Hematopoietic multipotent progenitor cell treated with erythropoietin and hydrocortisone succinate and interleukin-3 and kit ligand, for 4 days (in vitro differentiated cells): ENCODE measurements around the gene RIMS1.

ENCODE experiments used
- DNase-seq: peaks from one replicate; pipeline ENCODE4 v3.0.0-alpha.2; 2015

RIMS1 gene

DNA sequence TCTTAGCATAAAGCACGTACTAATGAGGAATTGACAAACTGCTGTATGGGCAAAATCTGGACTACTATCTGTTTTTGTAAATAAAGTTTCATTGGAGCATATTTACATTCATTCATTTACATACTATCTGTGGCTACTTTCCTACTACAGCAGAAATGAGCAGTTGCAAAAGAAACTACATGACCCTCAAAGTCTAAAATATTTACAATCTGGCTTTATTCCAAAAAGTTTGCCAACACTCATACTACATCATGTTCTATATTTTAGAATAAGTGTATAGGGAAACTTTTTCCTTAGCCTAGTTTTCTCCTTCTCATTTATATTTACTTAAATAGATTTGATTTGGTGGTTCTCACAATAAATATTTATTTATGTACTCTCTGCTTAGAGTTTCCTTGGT lies 208.2 kb downstream of the RIMS1 start:
- no peak for DNase-seq

DNA sequence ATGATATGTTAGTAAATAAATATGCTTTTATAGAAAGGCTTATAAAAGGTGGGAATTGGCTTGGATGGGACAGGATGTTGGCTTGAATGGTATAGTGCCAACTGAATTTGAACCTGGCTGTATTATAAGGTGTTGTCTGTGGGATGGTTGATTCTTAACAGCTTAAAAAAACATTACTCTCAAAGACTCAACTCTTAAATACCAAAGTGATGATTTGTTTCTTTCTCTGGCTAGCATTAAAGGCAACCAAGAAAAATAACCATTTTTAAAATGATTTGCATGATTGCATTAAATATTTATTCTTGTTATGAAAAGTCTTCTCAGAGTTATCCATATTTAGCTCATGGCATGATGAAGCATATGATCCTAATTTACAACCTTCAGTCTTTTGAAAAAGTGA lies 216.2 kb downstream of the RIMS1 start:
- DNase-seq, result no peak

DNA sequence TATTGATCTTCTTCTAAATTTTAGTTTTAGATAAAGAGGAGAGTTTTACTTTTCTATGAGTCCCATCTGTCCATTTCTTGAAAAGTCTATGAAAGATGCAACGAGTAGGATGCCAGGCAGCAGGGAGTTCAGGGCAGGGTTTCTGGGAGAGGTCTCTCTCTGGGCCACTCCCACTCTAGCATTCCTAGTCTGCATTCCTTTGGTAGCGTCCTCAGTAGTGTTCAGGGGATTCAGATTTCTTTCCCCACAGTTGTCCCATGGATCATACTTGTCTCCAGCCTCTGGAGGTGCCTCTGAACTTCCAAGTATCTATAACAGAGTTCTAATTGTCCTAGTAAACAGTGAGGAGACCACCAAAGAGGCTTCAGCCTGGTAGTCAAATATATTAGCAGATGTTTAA lies 225.3 kb downstream of the RIMS1 start:
- DNase-seq, result no peak

DNA sequence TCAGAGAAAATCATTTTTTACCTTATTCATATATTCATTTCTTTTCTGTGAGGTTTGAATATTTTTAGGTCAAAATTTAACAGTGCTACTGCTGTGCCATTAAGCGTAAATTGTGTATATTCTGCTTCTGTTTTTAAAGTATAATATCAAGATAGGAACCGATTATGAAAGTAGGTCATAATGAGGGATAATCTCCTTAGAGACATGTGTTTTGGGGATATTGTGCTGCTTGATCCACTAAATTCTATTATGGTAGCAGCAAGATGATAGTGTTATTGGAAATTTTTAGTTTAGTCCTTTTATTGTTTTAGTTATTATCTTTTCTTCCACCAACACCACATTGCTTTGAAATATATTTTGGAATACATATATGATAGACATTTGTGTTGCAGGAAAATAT lies 244.0 kb downstream of the RIMS1 start:
- DNase-seq, result no peak

DNA sequence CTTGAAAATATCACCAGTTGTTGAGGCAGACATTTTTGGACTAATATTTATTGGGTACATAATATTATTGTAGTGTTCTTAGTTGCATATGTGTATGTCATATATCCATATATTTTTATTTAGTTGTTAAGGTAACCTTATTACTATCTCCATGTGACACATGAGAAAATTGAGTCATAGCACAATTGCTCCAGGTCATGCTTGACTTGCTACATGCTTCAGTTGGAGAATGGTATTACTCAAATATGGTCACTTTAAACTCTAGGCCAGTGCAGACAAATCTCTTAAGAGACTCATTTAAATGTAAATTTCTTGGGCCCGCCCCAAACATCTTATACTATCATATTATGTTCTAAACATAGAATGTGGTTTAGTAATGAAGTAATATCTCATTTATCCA lies 246.1 kb downstream of the RIMS1 start:
- no peak for DNase-seq

DNA sequence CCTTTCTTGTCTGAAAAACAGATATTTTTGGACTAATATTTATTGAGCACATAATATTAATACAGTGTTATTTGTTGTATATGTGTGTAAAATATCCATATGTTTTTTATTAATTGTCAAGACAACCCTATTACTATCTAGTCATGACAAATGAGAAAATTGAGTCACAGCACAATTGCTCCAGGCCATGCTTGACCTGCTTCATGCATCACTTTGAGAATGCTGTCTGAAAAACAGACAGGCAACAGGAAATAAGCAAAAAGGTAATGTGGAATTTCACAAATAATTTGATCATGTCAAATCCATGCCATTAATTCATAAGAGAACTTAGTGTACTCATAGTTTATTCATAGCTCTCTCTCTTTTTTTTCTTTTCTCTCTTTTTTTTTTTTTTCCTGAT lies 246.5 kb downstream of the RIMS1 start:
- no peak for DNase-seq

DNA sequence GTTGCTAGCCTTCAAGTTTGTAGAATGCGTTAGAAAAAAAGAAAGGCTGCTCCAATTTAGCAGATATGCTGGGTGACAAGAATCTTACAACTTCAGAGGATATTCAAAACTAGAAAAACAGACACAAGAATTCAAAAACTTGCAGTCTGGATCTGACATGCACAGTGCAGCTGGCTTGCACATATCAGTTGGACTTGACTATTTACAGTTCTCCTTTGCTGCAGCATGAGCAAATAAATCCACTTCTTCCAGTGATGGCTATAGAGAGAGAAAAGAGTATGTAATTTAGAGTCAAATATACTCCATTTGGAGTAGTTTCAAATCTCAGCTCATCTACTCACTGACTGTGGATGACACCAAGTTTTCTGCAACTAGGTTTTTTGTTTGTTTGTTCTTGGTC lies 247.0 kb downstream of the RIMS1 start:
- no peak for DNase-seq

DNA sequence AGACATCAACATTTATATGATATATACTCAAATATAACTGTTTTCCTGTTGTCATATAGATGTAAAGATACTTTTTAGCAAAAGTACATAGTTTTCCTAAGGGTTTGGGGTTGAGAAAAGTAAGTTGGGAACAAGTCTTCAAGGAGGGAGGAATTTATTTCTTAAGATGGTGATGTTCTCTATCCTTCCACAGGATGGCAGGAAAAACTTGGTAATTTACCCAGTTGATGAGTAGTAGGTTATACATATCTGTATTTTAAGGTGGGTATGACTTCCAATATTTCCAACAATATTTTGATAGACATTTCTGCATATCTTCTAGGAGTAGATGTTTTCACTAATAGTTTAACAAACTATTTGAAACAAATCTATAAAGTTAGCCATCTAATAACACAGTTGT lies 254.4 kb downstream of the RIMS1 start:
- no peak for DNase-seq

DNA sequence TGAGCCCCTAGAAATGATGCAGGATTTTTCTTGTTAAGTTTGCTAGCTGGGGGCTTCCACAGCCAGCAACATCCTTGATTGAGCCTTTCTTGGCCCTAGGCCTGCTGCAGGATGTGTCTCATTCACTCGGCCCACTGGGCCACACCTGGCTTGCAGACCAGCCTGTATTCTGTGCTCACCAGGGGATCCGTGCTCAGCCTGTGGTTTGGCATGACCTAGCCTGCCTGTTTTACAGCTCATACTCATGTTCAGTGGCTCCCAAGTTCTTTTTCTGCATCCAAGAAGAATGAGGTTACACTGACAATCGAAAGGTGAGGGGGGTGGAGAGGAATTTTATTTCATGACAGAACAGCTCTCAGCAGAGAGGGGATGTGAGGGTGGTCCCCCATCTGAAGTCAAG lies 263.4 kb downstream of the RIMS1 start:
- no peak for DNase-seq

DNA sequence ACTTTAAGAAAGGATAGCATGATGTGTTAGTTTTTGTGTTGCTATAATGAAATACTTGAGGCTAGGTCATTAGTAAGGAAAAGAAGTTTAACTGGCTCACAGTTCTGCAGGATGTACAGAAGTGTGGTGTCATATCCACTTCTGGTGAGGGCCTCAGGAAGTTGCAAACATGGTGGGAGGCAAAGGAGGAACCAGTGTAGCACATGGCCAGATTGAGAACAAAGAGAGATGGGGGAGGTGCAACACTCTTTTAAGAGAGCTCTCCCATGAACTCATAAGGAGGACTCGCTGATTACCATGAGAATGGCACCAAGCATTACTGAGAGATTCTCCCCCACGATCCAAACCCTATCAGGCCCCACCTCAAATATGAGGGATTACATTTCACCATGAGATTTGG lies 265.4 kb downstream of the RIMS1 start:
- DNase-seq, result peak; percentile 14

DNA sequence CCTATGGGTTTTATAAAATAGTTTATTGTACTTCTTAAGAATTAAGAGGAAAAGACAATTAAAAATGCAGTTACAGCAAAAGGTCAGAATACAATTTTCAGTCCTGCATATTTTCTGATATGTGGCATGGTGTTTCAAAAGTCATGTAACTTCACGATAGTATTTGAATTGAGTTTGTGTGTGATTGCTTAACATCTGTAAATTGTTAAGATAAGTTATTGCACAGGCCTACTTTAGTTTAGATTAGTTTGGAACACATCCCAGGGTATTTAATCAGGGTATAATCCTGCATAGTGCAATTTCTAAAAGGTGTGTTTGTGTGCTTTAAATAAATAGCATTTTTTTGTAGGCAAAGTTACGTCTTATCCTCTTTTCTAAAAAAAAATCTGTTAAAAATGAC lies 289.6 kb downstream of the RIMS1 start:
- DNase-seq, result no peak

DNA sequence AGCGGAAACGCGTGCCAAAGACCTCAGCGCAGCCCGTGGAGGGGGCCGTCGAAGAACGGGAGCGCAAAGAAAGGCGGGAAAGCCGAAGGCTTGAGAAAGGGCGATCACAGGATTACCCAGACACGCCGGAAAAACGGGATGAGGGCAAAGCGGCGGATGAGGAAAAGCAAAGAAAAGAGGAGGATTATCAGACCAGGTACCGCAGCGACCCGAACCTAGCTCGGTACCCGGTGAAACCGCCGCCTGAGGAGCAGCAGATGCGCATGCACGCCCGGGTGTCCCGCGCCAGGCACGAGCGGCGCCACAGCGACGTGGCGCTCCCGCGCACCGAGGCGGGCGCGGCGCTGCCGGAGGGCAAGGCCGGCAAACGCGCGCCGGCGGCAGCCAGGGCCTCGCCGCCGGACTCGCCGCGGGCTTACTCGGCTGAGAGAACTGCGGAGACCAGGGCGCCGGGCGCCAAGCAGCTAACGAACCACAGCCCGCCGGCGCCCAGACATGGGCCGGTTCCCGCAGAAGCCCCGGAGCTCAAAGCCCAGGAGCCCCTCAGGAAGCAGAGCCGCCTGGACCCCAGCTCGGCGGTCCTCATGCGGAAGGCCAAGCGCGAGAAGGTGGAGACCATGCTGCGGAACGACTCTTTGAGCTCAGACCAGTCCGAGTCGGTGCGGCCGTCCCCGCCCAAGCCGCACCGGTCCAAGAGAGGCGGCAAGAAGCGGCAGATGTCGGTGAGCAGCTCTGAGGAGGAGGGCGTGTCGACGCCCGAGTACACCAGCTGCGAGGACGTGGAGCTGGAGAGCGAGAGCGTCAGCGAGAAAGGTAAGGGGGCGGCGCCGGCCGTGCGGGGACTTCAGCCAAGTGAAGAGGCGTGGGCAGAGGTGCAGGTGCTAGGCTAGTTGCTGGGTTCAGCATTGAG lies 296.2 kb downstream of the RIMS1 start:
- peak; percentile 20 for DNase-seq

DNA sequence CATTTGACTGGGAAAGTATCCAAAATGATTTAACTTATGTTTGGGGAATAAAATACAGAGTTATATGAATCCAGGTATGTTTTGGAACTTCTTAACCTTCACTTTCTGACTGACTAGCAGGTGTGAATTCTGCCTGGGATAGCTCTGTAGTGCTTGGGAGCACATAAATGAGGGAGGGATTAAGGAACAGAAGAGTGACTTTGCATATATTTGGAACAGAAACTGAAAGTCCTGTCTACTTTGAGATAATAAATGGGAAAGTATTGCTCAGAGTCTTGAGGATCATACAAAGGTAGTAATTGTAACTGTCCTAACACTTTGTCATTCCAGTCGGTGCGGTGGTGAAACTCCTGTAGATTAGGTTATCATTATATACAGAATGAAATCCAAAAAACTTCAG lies 317.6 kb downstream of the RIMS1 start:
- no peak for DNase-seq

DNA sequence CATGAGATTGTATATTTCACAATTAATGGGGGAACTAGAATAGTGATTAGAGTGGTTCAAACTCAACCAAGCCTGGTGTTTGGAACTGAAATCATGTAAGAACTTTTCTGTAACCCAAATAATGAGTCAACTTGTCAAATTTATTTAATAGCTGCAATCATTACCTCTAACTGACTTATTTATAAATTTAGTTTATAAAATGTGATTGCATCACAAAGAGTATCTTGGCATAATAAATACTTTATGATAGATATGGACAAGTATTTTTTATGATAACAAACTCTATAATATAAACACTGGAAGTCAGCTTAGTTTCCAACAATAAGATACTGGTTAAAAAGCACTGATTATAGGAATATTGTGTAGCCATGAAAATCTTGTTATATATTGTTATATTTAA lies 319.1 kb downstream of the RIMS1 start:
- DNase-seq, result no peak

DNA sequence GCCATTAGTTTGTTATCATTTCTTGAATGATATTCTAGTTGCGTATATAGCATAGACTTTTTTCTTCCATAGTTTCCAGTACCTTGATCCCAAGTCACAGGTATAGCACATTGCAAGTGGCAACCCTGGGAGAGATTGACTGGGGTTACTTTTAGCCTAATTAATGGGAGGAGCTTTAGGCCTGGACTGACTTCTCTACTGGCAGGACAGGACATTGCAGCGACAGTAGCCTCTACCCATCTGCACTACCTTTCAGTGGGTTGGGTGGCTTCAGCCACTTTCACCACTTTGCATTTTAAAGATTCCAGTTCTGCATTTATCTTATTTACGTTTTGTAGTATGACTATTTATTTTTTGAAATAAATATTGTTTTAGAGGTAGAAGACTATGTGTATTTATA lies 320.3 kb downstream of the RIMS1 start:
- no peak for DNase-seq

DNA sequence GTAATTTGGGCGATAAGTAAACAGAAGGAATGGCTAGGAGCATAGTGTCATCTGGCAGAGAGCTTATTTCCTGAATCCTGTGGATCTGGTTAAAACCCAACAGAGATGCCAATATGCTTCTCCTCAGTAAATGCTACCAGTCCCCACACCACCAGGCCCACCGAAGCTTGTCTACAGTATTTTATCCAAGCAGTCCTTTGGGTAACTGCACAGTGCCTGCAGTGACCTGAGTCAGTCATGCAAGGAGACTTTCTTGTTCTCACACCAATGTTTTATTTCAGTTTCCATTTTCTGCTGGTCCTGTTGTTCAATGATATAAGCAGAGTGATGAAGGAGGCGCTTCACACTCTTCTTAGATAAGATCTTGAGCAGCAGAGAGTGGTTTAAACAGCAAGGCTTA lies 326.3 kb downstream of the RIMS1 start:
- DNase-seq, result no peak

DNA sequence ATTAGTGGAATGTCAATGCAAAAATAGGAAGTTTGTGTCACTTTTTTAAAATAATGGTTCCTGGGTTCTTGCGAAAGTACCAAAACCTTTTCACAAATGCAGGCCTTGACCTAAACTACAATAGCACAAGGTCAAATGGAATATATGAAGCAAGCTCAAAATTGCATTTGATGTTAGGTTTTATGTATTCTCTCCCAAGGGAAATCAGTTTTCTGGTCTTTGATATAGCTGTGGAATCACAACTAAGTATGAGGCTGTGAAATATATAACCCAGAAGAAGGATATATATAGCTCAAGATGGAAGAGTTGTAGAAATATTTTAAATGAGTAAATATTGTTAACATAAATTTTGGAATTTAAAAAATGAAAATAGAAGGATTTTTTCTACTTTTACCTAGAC lies 327.3 kb downstream of the RIMS1 start:
- DNase-seq, result no peak

DNA sequence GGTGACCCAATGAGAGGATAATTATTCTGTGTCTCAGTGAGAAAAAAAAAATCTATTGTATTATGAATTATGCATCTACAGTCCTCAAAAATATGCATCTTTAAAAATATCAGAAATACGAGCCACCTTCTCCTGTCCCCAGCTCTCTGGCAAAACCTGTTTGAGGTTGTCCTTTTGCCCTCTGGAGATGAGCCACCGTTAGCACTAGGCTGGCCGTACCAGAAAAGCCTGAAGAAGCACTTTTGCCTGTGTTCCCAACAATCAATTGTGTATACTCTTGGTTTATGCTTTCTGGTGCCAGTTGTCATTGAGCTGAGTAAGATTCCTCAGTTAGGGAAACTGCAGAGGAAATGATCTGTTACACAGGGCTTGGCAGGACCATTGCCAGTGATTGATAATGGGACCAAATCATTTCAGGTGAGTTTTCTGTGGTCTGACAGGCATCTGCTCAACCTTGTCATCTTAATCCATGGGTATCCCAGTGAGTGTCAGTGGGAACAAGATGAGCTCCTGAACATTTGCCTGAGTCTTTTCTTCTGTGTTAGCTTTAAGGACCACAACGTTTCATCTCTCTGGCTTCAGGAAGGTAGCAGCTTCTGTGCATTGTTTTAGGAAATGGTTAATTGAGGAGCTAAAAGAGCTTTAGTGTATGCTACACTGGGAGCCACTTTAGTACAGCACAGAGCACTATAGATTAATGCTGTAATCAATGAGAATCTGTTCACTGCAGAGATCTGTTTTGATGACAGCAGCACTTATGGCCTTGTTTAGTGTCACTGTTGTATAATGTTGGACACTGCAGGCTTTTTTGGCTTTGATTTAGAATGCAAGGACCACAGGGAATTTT lies 330.1 kb downstream of the RIMS1 start:
- DNase-seq, result no peak

DNA sequence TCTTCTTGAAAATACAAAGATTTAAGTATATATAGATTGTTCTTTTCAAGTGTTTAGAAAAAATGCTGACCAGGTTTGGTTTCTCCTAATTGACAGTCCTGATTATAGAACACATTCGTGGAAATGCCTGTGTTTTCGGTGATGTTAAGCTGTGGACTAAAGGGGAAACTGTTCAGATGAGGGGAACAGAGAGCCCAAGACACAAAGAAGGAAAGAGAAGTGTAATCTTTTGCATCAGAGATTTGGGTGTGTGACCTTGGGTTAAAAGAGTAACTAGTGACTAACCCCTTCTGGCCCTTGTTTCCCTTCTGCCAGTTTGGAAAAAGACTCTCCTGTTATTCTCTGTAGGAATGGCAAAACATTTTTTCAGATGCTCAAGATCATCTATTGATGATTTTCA lies 331.3 kb downstream of the RIMS1 start:
- DNase-seq, result no peak

DNA sequence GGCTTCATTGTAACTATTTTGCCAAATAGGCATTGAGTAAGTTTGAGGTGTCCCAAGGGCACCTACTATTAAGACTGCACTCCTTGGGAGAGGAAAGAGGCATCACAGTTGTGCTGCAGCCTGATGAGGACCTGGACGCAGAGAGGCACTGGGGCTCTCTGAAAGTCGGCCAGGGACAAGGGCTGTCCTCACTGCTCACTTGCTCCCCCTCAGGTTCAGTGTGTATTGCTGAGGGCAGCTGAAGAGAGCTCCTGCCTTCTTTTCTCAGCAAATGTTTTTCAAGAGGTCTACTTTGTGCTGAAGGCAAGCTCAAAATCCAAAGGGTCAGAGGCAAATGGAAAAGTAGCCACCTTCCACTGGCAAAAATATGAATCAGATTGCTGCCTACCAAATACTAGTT lies 331.8 kb downstream of the RIMS1 start:
- DNase-seq, result peak; percentile 16

DNA sequence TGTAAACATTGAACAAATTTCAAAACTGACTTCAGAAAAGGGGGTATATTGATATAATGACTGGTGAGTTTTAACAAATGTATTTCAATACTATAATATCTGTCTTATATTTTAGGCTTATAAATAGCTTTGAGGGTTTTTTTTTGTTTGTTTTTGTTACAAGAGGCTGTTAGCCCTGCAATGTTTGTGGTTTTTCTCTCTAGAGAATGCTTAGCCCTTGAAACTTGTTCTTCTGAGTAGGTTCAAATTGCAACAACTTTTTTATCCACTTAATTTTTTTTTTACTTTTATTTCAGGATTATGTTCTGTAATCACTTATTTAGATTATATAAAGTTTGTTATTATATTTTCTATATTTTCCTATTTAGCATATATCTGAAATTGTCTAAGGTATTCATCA lies 333.2 kb downstream of the RIMS1 start:
- no peak for DNase-seq

DNA sequence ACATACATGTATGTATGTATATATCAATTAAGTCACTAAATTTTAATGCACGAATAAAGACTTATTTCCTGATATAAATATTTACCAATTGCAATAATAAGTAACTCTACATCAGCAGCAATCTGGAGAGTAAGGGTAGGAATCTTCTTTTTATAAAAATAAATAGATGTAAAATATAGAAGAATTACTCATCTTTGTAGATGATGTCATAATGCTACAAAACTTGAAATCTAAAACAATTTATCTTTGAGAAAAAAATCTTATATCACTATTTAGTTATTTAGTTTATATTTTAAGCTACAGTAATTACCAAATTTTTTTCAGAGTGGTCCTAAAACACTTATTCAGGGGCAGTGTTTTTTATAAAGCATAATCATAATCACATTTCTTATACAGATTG lies 351.7 kb downstream of the RIMS1 start:
- no peak for DNase-seq

DNA sequence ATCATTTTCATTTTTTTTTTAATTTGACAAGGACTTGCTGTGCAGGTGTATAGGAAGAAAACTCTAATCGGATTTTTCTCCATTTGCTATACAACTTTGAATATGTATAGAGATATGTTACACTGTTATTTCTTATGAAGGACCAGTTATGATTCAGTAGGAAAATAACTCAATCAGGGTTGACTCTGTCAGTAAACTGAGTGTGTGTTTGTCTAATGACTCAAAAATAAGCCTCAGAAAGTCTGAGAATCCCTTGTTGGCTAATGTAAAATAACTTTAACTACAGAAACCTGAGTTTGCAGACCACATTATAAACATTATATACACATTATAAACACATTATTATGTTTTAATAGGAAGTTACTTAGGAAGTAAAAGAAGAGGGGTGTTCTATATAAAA lies 352.6 kb downstream of the RIMS1 start:
- DNase-seq, result no peak

DNA sequence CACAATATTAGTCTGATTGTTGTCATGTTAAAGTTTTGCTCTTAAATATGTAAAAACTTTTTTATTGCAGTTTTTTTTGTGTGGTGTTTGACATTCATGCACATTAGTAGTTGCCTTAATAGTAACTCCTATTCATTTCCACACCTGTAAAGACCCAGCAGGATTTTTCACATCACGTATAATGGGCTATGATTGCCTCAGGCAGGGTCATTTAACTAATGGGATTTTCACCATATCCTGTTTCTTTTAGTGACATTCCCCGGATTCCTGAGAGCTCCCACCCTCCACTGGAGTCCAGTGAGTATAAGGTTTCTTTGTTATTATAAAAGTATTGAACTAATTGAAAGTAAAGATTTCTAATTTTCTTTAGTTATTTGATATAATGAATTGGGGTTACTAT lies 359.2 kb downstream of the RIMS1 start:
- no peak for DNase-seq
